Naive B cell (primary cell): ENCODE data around the gene MED26. TPM values are rescaled to one million over a fixed set of nuclear protein-coding genes. Genes with fewer than 3 reads are reported as not detected.
A peak's percentile ranks its signal among the peaks of the same experiment; 100 is the strongest.

Experiments
- ATAC-seq, 2 donors: fragments of 150-1000 bp; cut with Tn5 transposase; 2 replicates each; pipeline ENCODE4 v1.10.0; 2021; ENCODE audit warnings: low read depth in 2 of 2, mild to moderate bottlenecking in 2 of 2, moderate library complexity in 2 of 2
- DNase-seq: peaks from one replicate; pipeline ENCODE4 v3.0.0; 2022
- H3K27ac Mint-ChIP-seq, 6 donors: one replicate each; pipeline ENCODE4 v1.8.0; 2020 to 2022; ENCODE audit warnings: mild to moderate bottlenecking in 6 of 6, mixed read lengths in 6 of 6, moderate library complexity in 5 of 6, inconsistent platforms in 2 of 6
- H3K27me3 Mint-ChIP-seq, 3 donors: one replicate each; pipeline ENCODE4 v1.8.0; 2021 to 2022; ENCODE audit warnings: mixed read lengths in 3 of 3, mild to moderate bottlenecking in 1 of 3
- H3K36me3 Mint-ChIP-seq, 2 donors: one replicate each; pipeline ENCODE4 v1.8.0; 2020 to 2022; ENCODE audit warnings: mixed read lengths in 2 of 2, inconsistent platforms in 1 of 2, mild to moderate bottlenecking in 1 of 2
- H3K4me1 Mint-ChIP-seq, 3 donors: one replicate each; pipeline ENCODE4 v1.8.0; 2020 to 2022; ENCODE audit warnings: mixed read lengths in 3 of 3, inconsistent platforms in 1 of 3, mild to moderate bottlenecking in 1 of 3, moderate library complexity in 1 of 3
- H3K4me3 Mint-ChIP-seq, 8 donors: one replicate each; pipeline ENCODE4 v1.8.0; 2020 to 2022; ENCODE audit warnings: mild to moderate bottlenecking in 8 of 8, mixed read lengths in 8 of 8, moderate library complexity in 8 of 8, inconsistent platforms in 2 of 8
- H3K9me3 Mint-ChIP-seq, 7 donors: one replicate each; pipeline ENCODE4 v1.8.0; 2020 to 2022; ENCODE audit warnings: mixed read lengths in 7 of 7, mild to moderate bottlenecking in 5 of 7, inconsistent platforms in 2 of 7, moderate library complexity in 1 of 7
- polyA plus RNA-seq, 6 donors: library from polyadenylated mRNA; unstranded; fragments of 300-500 nt; fragmentation: Illumina TruSeq; gene quantifications; one replicate each; pipeline ENCODE4 v1.2.3, GENCODE V29; 2021; ENCODE audit warnings: low read depth in 6 of 6

MED26 gene
- polyA plus RNA-seq, 6 donors from 2014 or later: 2.0 to 10.9 (median 5.4) TPM

GRCh38 chr19:16581971-16582343, 46.0 kb downstream of the MED26 start:
- Mint-ChIP-seq H3K4me1 (peaks cover 53 to 78% (median 76%) of the 10 kb centered on the region in 3 donors), H3K36me3 (no peaks in the 10 kb centered on the region), H3K4me3 (peak overlapping the region in 5 of 8 donors; percentile 13 to 94 (median 38)), H3K27ac (peak overlapping the region in 5 of 6 donors; percentile 32 to 96 (median 88)), H3K27me3 (no peaks in the 10 kb centered on the region), H3K9me3 (no peaks in the 10 kb centered on the region)
- no peak for ATAC-seq
- DNase-seq: no peak

GRCh38 chr19:16581145-16581970, 46.6 kb downstream of the MED26 start:
- Mint-ChIP-seq H3K9me3 (no peaks in the 10 kb centered on the region), H3K4me1 (peaks cover 53 to 74% (median 72%) of the 10 kb centered on the region in 3 donors), H3K36me3 (no peaks in the 10 kb centered on the region), H3K27ac (peak overlapping the region in 5 of 6 donors; percentile 32 to 96 (median 88)), H3K27me3 (no peaks in the 10 kb centered on the region), H3K4me3 (peak overlapping the region in 4 of 8 donors; percentile 24 to 94 (median 51))
- DNase-seq (no peak), ATAC-seq (no peak)

DNA sequence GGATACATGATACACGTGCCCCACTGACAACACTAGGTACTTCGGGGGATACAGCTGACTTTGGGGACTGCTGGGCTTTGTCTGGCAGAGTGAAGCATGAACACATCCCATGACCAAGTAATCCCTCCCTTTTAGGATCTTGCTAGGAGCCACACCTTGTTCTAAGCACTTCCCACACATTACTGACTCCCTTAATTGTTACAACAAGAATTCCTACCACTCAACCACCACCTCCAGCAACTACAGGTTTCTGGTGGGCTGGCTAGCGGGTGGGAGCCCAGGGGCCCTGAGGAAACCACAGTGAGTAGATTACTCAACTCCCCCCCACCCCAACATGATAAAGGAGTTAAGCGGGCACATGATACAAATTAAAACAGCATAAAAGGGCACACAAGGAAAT, 48.6 kb downstream of the MED26 start:
- DNase-seq (no peak), ATAC-seq (no peak)
- peaks cover 0 to 8% of the 10 kb centered on the region in 2 donors for H3K36me3 Mint-ChIP-seq
- peak overlapping the region in 3 of 6 donors; percentile 58 to 86 (median 73) for H3K27ac Mint-ChIP-seq
- H3K27me3 Mint-ChIP-seq: no peaks in the 10 kb centered on the region
- peak overlapping the region in 1 of 8 donors; percentile 61 for H3K4me3 Mint-ChIP-seq
- H3K4me1 Mint-ChIP-seq: peaks cover 44 to 71% (median 67%) of the 10 kb centered on the region in 3 donors
- no peaks in the 10 kb centered on the region for H3K9me3 Mint-ChIP-seq

DNA sequence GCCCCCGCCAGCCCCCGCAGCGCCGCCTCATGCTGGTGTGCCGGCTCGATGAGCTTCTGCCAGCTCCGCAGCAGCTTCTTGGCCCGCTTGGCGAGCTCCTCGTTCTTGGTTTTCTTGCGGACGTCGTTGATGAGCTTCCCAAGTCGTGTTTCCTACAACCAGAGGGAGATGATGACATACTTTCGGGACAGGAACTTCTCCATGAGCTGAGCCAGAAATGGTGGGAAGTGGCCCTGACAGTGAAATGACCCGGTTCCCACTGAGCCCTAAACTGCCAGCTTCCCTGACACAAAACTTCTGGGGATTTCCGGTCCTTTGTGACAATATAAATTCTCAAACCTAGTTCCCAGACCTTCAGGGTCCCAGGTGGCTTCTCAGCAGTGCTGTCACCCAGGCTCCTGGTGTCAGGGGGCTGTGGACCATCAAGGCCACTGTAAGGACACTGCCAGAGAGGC, 50.4 kb downstream of the MED26 start:
- no peak for DNase-seq
- H3K9me3 Mint-ChIP-seq: no peaks in the 10 kb centered on the region
- H3K4me1 Mint-ChIP-seq: peaks cover 47 to 68% (median 67%) of the 10 kb centered on the region in 3 donors
- H3K27me3 Mint-ChIP-seq: no peaks in the 10 kb centered on the region
- H3K36me3 Mint-ChIP-seq: peaks cover 0 to 8% of the 10 kb centered on the region in 2 donors
- peak overlapping the region in 2 of 6 donors; percentile 24 to 88 for H3K27ac Mint-ChIP-seq
- ATAC-seq: no peak
- no peak overlapping the region for H3K4me3 Mint-ChIP-seq

DNA sequence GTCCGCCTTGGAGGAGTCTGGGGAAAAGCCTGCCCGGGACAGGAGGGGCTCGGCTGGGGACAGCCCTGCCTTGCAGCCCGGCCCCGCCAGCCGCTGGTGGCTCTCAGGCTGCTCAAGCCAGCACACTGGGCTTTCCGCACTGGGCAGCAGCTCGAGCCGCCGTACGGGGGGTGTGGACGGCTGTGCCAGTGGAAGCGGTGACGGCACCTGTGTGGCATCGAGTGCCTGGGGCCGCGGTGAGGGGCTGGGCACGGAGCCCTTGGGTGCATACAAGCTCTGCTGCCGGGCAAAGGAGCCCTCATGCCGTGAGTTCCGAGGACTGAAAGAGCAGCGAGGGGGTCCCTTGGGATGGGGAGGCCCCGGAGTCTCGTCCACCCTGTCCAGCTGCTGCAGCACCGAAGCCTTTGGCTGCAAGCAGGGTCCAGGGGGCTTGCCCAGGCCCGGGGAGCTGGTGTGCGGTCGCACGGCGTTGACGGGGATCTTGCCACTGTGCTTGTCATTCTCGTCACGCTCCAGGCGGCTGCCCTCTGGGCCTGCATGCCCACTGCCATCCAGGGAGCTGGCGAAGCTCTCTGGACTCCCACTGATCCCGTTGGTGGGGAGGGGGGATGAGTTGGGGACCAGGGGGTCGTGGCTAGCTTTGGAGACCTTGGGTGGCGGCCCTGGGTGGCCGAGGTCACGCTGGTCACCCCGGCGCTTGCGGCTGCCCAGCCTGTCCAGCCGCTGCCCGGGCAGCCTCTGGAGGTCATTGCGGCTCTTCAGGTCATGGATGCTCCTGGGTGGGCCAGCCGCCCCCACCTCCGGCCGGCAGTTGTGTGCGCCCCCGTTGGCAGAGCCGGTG, 51.1 kb downstream of the MED26 start:
- ATAC-seq: no peak

GRCh38 chr19:16575861-16576689, 51.9 kb downstream of the MED26 start:
- peaks cover 49 to 71% (median 62%) of the 10 kb centered on the region in 3 donors for H3K4me1 Mint-ChIP-seq
- ATAC-seq (no peak), DNase-seq (no peak)
- H3K36me3 Mint-ChIP-seq: peaks cover 0 to 8% of the 10 kb centered on the region in 2 donors
- no peaks in the 10 kb centered on the region for H3K27me3 Mint-ChIP-seq
- no peaks in the 10 kb centered on the region for H3K9me3 Mint-ChIP-seq
- peak overlapping the region in 3 of 6 donors; percentile 60 to 89 (median 79) for H3K27ac Mint-ChIP-seq
- peak overlapping the region in 2 of 8 donors; percentile 44 to 64 for H3K4me3 Mint-ChIP-seq

More for the DNA sequence above, 51.1 kb downstream of the MED26 start:
- peak overlapping the region in 2 of 6 donors; percentile 82 to 89 for H3K27ac Mint-ChIP-seq
- no peaks in the 10 kb centered on the region for H3K9me3 Mint-ChIP-seq
- H3K4me3 Mint-ChIP-seq: peak overlapping the region in 1 of 8 donors; percentile 64
- no peak for DNase-seq
- no peaks in the 10 kb centered on the region for H3K27me3 Mint-ChIP-seq
- H3K36me3 Mint-ChIP-seq: peaks cover 0 to 8% of the 10 kb centered on the region in 2 donors
- peaks cover 49 to 68% (median 62%) of the 10 kb centered on the region in 3 donors for H3K4me1 Mint-ChIP-seq

- Mint-ChIP-seq H3K27ac (peak overlapping the region in 3 of 6 donors; percentile 9 to 99 (median 80)), H3K4me3 (peak overlapping the region in 1 of 8 donors; percentile 100), H3K4me1 (peaks cover 43 to 66% (median 64%) of the 10 kb centered on the region in 3 donors), H3K27me3 (no peaks in the 10 kb centered on the region), H3K9me3 (no peaks in the 10 kb centered on the region), H3K36me3 (peaks cover 0 to 8% of the 10 kb centered on the region in 2 donors)
- DNase-seq: no peak
- no peak for ATAC-seq
Observed at GRCh38 chr19:16575282-16575681, 52.7 kb downstream of the MED26 start.

- no peaks in the 10 kb centered on the region for H3K27me3 Mint-ChIP-seq
- H3K27ac Mint-ChIP-seq: peak overlapping the region; percentile 18 to 99 (median 58)
Observed at GRCh38 chr19:16573925-16574324, 54.1 kb downstream of the MED26 start.

GRCh38 chr19:16573296-16573695, 54.7 kb downstream of the MED26 start:
- peaks cover 0 to 8% of the 10 kb centered on the region in 2 donors for H3K36me3 Mint-ChIP-seq
- ATAC-seq (no peak), DNase-seq (no peak)
- H3K9me3 Mint-ChIP-seq: no peaks in the 10 kb centered on the region
- H3K4me3 Mint-ChIP-seq: peak overlapping the region; percentile 98 to 100 (median 99)
- peak overlapping the region; percentile 88 to 99 (median 99) for H3K27ac Mint-ChIP-seq
- H3K27me3 Mint-ChIP-seq: no peaks in the 10 kb centered on the region
- H3K4me1 Mint-ChIP-seq: peaks cover 30 to 56% (median 53%) of the 10 kb centered on the region in 3 donors

More at GRCh38 chr19:16573925-16574324, 54.1 kb downstream of the MED26 start:
- peaks cover 0 to 8% of the 10 kb centered on the region in 2 donors for H3K36me3 Mint-ChIP-seq
- no peak for DNase-seq
- H3K9me3 Mint-ChIP-seq: no peaks in the 10 kb centered on the region
- H3K4me1 Mint-ChIP-seq: peaks cover 35 to 58% (median 56%) of the 10 kb centered on the region in 3 donors
- no peak for ATAC-seq
- peak overlapping the region; percentile 68 to 100 (median 99) for H3K4me3 Mint-ChIP-seq

- Mint-ChIP-seq H3K9me3 (no peaks in the 10 kb centered on the region), H3K27ac (peak within 1 kb of the TSS; percentile 99 to 100 (median 99)), H3K4me3 (peak within 1 kb of the TSS; percentile 98 to 100 (median 99)), H3K4me1 (peaks cover 30 to 57% (median 51%) of the 10 kb centered on the region in 3 donors), H3K36me3 (peaks cover 0 to 8% of the 10 kb centered on the region in 2 donors), H3K27me3 (no peaks in the 10 kb centered on the region)
- DNase-seq: peak; percentile 92
- ATAC-seq: peak; percentile 92 to 94
Observed at GRCh38 chr19:16572332-16573211, 55.4 kb downstream of the MED26 start, which contains the start of gene SLC35E1. SLC35E1 (minus strand) TSS chr19:16572415; CDS start chr19:16572364, 51 bp downstream.

- Mint-ChIP-seq H3K27ac (peak overlapping the region in 4 of 6 donors; percentile 47 to 99 (median 82)), H3K4me3 (peak overlapping the region; percentile 70 to 100 (median 86)), H3K27me3 (no peaks in the 10 kb centered on the region), H3K9me3 (no peaks in the 10 kb centered on the region), H3K4me1 (peaks cover 30 to 56% (median 51%) of the 10 kb centered on the region in 3 donors), H3K36me3 (peaks cover 0 to 8% of the 10 kb centered on the region in 2 donors)
- ATAC-seq (peak; percentile 52 to 54), DNase-seq (no peak)
Observed at GRCh38 chr19:16571822-16572331, 56.1 kb downstream of the MED26 start.
